HCT116 (cell line): ENCODE measurements around the gene HMGB4. TPM values are rescaled to one million over a fixed set of nuclear protein-coding genes. Genes with fewer than 3 reads are reported as not detected.

ENCODE experiments used
- ATAC-seq: fragments of 200-7000 bp; cut with Tn5 transposase; 2 replicates; pipeline ENCODE4 v1.9.1; 2020; ENCODE audit warnings: mild to moderate bottlenecking, moderate library complexity
- BruUV-seq: library from RNA; stranded (reverse); fragments of 400-500 nt; replicated peaks from 2 replicates; lab custom pipeline; 2021; lab: Mats Ljungman, UMichigan
- CTCF ChIA-PET: fragments of 300-600 bp; sonication (Branson Sonifier 250); formaldehyde crosslinking; loops from one replicate; lab custom pipeline; 2021; ENCODE audit warnings: antibody characterized with exemption; lab: Charles Lee
- POLR2A ChIA-PET: fragments of 300-600, 350-600 bp; sonication (Branson Sonifier 250); formaldehyde crosslinking; loops from one replicate; lab custom pipeline; 2021; ENCODE audit warnings: antibody characterized with exemption; lab: Charles Lee
- RAD21 ChIA-PET, 2 experiments: fragments of 300-600 bp; sonication (Branson Sonifier 250); formaldehyde crosslinking; loops; one replicate each; lab custom pipeline; 2023; ENCODE audit warnings: low total read pairs in 2 of 2; ENCODE audit not compliant: uncharacterized antibody in 2 of 2, unreplicated experiment in 2 of 2, low non-redundant PET in 1 of 2; lab: Charles Lee
- DNase-seq: peaks from one replicate; pipeline ENCODE4 v3.0.0-alpha.2; 2010; ENCODE audit warnings: low read depth, low spot score
- H2AFZ ChIP-seq: fragments of 200-600 bp; shearing (Covaris generic), sonication (generic); 2 replicates; pipeline ENCODE4 v1.6.1; 2017; ENCODE audit warnings: low read depth, mixed run types, mixed read lengths, antibody characterized with exemption, low read length; ENCODE audit not compliant: poor library complexity, severe bottlenecking
- H3K27ac ChIP-seq: 2 replicates; pipeline ENCODE4 v1.5.1; 2012; ENCODE audit warnings: low read depth, low read length
- H3K27me3 ChIP-seq: fragments of 200-600 bp; sonication (generic); 2 replicates; pipeline ENCODE4 v1.6.1; 2016; ENCODE audit warnings: mixed run types, low read length, mixed read lengths; ENCODE audit not compliant: insufficient read depth
- H3K36me3 ChIP-seq, 2 experiments: fragments of 200-500 bp in 1 of 2; fragments of 200-600 bp in 1 of 2; sonication (Bioruptor generic) in 1 of 2; sonication (generic) in 1 of 2; 2 replicates each; pipeline versions ENCODE4 v1.5.1 to v1.6.1; 2014 to 2016; ENCODE audit warnings: low read length in 2 of 2, inconsistent platforms in 1 of 2, mixed read lengths in 1 of 2, mixed run types in 1 of 2; ENCODE audit not compliant: insufficient read depth in 2 of 2, control insufficient read depth in 1 of 2
- H3K4me1 ChIP-seq, 2 experiments: fragments of 200-600 bp in 1 of 2; sonication (generic) in 1 of 2; 2 replicates each; pipeline versions ENCODE4 v1.5.1 to v1.6.1; 2012 to 2017; ENCODE audit warnings: low read length in 2 of 2, inconsistent platforms in 1 of 2, mild to moderate bottlenecking in 1 of 2, mixed read lengths in 1 of 2, mixed run types in 1 of 2, moderate library complexity in 1 of 2; ENCODE audit not compliant: insufficient read depth in 2 of 2, control insufficient read depth in 1 of 2
- H3K4me2 ChIP-seq: fragments of 200-600 bp; sonication (generic); 2 replicates; pipeline ENCODE4 v1.6.1; 2017; ENCODE audit warnings: mixed run types, low read length, mixed read lengths
- H3K4me3 ChIP-seq, 2 experiments: fragments of 200-600 bp in 1 of 2; sonication (generic) in 1 of 2; replicated peaks in 1 of 2; 2 replicates each; pipeline ENCODE4 v1.5.1; 2011 to 2016; ENCODE audit warnings: low read length in 2 of 2, control low read depth in 1 of 2, low read depth in 1 of 2, mild to moderate bottlenecking in 1 of 2, mixed read lengths in 1 of 2, mixed run types in 1 of 2
- H3K79me2 ChIP-seq: fragments of 200-600 bp; sonication (generic); 2 replicates; pipeline ENCODE4 v1.6.1; 2017; ENCODE audit warnings: mild to moderate bottlenecking, mixed run types, low read length, moderate library complexity, mixed read lengths; ENCODE audit not compliant: insufficient read depth
- H3K9ac ChIP-seq: fragments of 200-600 bp; sonication (generic); 2 replicates; pipeline ENCODE4 v1.6.1; 2016; ENCODE audit warnings: low read length, mixed read lengths
- H3K9me2 ChIP-seq: fragments of 200-600 bp; sonication (generic), shearing (Covaris generic); 2 replicates; pipeline ENCODE4 v1.6.1; 2017; ENCODE audit warnings: mixed run types, mild to moderate bottlenecking, moderate library complexity; ENCODE audit not compliant: insufficient read depth
- H3K9me3 ChIP-seq, 2 experiments: fragments of 200-500 bp in 1 of 2; fragments of 200-600 bp in 1 of 2; sonication (Bioruptor generic) in 1 of 2; sonication (generic) in 1 of 2; 2 replicates each; pipeline ENCODE4 v1.6.1; 2014 to 2017; ENCODE audit warnings: low read length in 2 of 2, mixed read lengths in 2 of 2, inconsistent platforms in 1 of 2, low read depth in 1 of 2, mild to moderate bottlenecking in 1 of 2, mixed run types in 1 of 2, moderate library complexity in 1 of 2; ENCODE audit not compliant: control insufficient read depth in 1 of 2, insufficient read depth in 1 of 2
- H4K20me1 ChIP-seq: fragments of 200-600 bp; sonication (generic), shearing (Covaris generic); 2 replicates; pipeline ENCODE4 v1.6.1; 2017; ENCODE audit warnings: mixed run types, mild to moderate bottlenecking, moderate library complexity; ENCODE audit not compliant: insufficient read depth
- CBX3 ChIP-seq: IDR thresholded peaks from 2 replicates; pipeline ENCODE4 v1.6.1; 2012; ENCODE audit warnings: low read depth
- EGR1 ChIP-seq: IDR thresholded peaks from 2 replicates; pipeline ENCODE4 v1.6.1; 2012; ENCODE audit warnings: low read depth
- ELF1 ChIP-seq: IDR thresholded peaks from 2 replicates; pipeline ENCODE4 v1.6.1; 2012; ENCODE audit warnings: low read depth, borderline replicate concordance
- EZH2phosphoT487 ChIP-seq: fragments of 200-600 bp; IDR thresholded peaks from 2 replicates; pipeline ENCODE4 v1.6.1; 2018; ENCODE audit warnings: antibody characterized with exemption, borderline replicate concordance
- POLR2AphosphoS5 ChIP-seq: IDR thresholded peaks from 2 replicates; pipeline ENCODE4 v1.6.1; 2011; ENCODE audit warnings: mild to moderate bottlenecking, low read depth, low read length, moderate library complexity
- RAD21 ChIP-seq: IDR thresholded peaks from 2 replicates; pipeline ENCODE4 v1.6.1; 2012; ENCODE audit warnings: low read depth, mild to moderate bottlenecking
- SRF ChIP-seq: IDR thresholded peaks from 2 replicates; pipeline ENCODE4 v1.6.1; 2012; ENCODE audit warnings: low read depth
- TCF7L2 ChIP-seq: IDR thresholded peaks from 2 replicates; pipeline ENCODE4 v1.7.0; 2011; ENCODE audit warnings: borderline replicate concordance, inconsistent platforms; ENCODE audit not compliant: insufficient read depth, insufficient read length; ENCODE audit errors: extremely low read depth
- ZFX ChIP-seq: fragments of 450-650 bp; IDR thresholded peaks from 2 replicates; pipeline ENCODE4 v1.6.1; 2017
- intact Hi-C: fragments of 100-400 bp; cut with micrococcal nuclease; formaldehyde crosslinking; loops from 2 replicates; pipeline ENCODE4 v1.10.0; 2022
- total RNA-seq: library from RNA; stranded (reverse); gene quantifications from one replicate; pipeline ENCODE4 v1.2.1, GENCODE V29; 2021; ENCODE audit not compliant: unreplicated experiment
- TF ChIP-seq, protein P1 (sequence below): IDR thresholded peaks from 2 replicates; pipeline ENCODE4 v1.6.1; 2012; ENCODE audit warnings: low read depth

HMGB4 gene
- total RNA-seq, 1 experiment from 2014 or later: not detected

DNA sequence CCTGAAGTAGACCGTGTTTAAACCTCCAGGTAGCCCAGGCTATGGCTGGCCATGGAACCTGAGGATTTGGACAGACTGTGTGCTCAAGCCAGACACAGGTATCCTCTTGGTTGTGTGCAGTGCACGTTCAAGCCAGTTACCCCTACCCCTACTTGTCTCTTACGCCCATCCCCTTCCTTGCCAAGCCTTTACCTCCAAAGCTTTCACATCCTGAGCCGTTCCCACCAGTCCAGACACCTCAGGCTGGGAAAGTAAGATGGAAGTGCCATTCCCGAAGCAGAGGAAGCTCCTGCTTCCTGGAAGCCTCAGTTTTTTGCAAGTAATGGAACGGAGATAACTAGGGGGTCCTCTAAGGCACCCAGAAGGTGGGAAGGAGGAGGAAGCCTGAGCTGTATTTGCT lies 41.5 kb upstream of the HMGB4 start:
- H3K9ac ChIP-seq: no peak overlapping the region
- H3K9me2 ChIP-seq: no peaks in the 10 kb centered on the region
- H3K4me3 ChIP-seq: no peak overlapping the region
- peaks cover 37% of the 10 kb centered on the region for H3K27me3 ChIP-seq
- H3K4me1 ChIP-seq: no peaks in the 10 kb centered on the region
- H3K79me2 ChIP-seq: no peaks in the 10 kb centered on the region
- no peaks in the 10 kb centered on the region for H3K36me3 ChIP-seq
- ChIA-PET CTCF (no interaction called here), POLR2A (no interaction called here)
- H3K9me3 ChIP-seq: no peaks in the 10 kb centered on the region
- H4K20me1 ChIP-seq: no peaks in the 10 kb centered on the region
- H3K27ac ChIP-seq: no peak overlapping the region
- TF ChIP-seq EGR1: no peak
- TF ChIP-seq, protein P1, sequence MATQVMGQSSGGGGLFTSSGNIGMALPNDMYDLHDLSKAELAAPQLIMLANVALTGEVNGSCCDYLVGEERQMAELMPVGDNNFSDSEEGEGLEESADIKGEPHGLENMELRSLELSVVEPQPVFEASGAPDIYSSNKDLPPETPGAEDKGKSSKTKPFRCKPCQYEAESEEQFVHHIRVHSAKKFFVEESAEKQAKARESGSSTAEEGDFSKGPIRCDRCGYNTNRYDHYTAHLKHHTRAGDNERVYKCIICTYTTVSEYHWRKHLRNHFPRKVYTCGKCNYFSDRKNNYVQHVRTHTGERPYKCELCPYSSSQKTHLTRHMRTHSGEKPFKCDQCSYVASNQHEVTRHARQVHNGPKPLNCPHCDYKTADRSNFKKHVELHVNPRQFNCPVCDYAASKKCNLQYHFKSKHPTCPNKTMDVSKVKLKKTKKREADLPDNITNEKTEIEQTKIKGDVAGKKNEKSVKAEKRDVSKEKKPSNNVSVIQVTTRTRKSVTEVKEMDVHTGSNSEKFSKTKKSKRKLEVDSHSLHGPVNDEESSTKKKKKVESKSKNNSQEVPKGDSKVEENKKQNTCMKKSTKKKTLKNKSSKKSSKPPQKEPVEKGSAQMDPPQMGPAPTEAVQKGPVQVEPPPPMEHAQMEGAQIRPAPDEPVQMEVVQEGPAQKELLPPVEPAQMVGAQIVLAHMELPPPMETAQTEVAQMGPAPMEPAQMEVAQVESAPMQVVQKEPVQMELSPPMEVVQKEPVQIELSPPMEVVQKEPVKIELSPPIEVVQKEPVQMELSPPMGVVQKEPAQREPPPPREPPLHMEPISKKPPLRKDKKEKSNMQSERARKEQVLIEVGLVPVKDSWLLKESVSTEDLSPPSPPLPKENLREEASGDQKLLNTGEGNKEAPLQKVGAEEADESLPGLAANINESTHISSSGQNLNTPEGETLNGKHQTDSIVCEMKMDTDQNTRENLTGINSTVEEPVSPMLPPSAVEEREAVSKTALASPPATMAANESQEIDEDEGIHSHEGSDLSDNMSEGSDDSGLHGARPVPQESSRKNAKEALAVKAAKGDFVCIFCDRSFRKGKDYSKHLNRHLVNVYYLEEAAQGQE: no peak
- no peak for TF ChIP-seq ELF1
- no peak for TF ChIP-seq EZH2phosphoT487
- TF ChIP-seq ZFX: no peak
- no peak for TF ChIP-seq POLR2AphosphoS5
- no peak for TF ChIP-seq RAD21
- TF ChIP-seq CBX3: no peak
- no peak for TF ChIP-seq TCF7L2
- TF ChIP-seq SRF: no peak
- TF ChIP-seq, all 23 proteins: peak for 0
- RAD21 ChIA-PET: no interaction called here
- Histone ChIP-seq H3K4me2 (no peak overlapping the region), H2AFZ (no peak overlapping the region)
- intact Hi-C loops: no loop called here
- no TSS peak for BruUV-seq
- ATAC-seq (no peak), DNase-seq (no peak)
